HCT116 (cell line): ENCODE data around the gene PARP12. TPM values are rescaled to one million over a fixed set of nuclear protein-coding genes. Genes with fewer than 3 reads are reported as not detected.

Experiments used
- ATAC-seq: fragments of 200-7000 bp; cut with Tn5 transposase; 2 replicates; pipeline ENCODE4 v1.9.1; 2020; ENCODE audit warnings: mild to moderate bottlenecking, moderate library complexity
- BruUV-seq: library from RNA; stranded (reverse); fragments of 400-500 nt; replicated peaks from 2 replicates; lab custom pipeline; 2021; lab: Mats Ljungman, UMichigan
- CTCF ChIA-PET: fragments of 300-600 bp; sonication (Branson Sonifier 250); formaldehyde crosslinking; loops from one replicate; lab custom pipeline; 2021; ENCODE audit warnings: antibody characterized with exemption; lab: Charles Lee
- POLR2A ChIA-PET: fragments of 300-600, 350-600 bp; sonication (Branson Sonifier 250); formaldehyde crosslinking; loops from one replicate; lab custom pipeline; 2021; ENCODE audit warnings: antibody characterized with exemption; lab: Charles Lee
- RAD21 ChIA-PET, 2 experiments: fragments of 300-600 bp; sonication (Branson Sonifier 250); formaldehyde crosslinking; loops; one replicate each; lab custom pipeline; 2023; ENCODE audit warnings: low total read pairs in 2 of 2; ENCODE audit not compliant: uncharacterized antibody in 2 of 2, unreplicated experiment in 2 of 2, low non-redundant PET in 1 of 2; lab: Charles Lee
- DNase-seq: peaks from one replicate; pipeline ENCODE4 v3.0.0-alpha.2; 2010; ENCODE audit warnings: low read depth, low spot score
- H2AFZ ChIP-seq: fragments of 200-600 bp; shearing (Covaris generic), sonication (generic); 2 replicates; pipeline ENCODE4 v1.6.1; 2017; ENCODE audit warnings: low read depth, mixed run types, mixed read lengths, antibody characterized with exemption, low read length; ENCODE audit not compliant: poor library complexity, severe bottlenecking
- H3K27ac ChIP-seq: 2 replicates; pipeline ENCODE4 v1.5.1; 2012; ENCODE audit warnings: low read depth, low read length
- H3K27me3 ChIP-seq: fragments of 200-600 bp; sonication (generic); 2 replicates; pipeline ENCODE4 v1.6.1; 2016; ENCODE audit warnings: mixed run types, low read length, mixed read lengths; ENCODE audit not compliant: insufficient read depth
- H3K36me3 ChIP-seq, 2 experiments: fragments of 200-500 bp in 1 of 2; fragments of 200-600 bp in 1 of 2; sonication (Bioruptor generic) in 1 of 2; sonication (generic) in 1 of 2; 2 replicates each; pipeline versions ENCODE4 v1.5.1 to v1.6.1; 2014 to 2016; ENCODE audit warnings: low read length in 2 of 2, inconsistent platforms in 1 of 2, mixed read lengths in 1 of 2, mixed run types in 1 of 2; ENCODE audit not compliant: insufficient read depth in 2 of 2, control insufficient read depth in 1 of 2
- H3K4me1 ChIP-seq, 2 experiments: fragments of 200-600 bp in 1 of 2; sonication (generic) in 1 of 2; 2 replicates each; pipeline versions ENCODE4 v1.5.1 to v1.6.1; 2012 to 2017; ENCODE audit warnings: low read length in 2 of 2, inconsistent platforms in 1 of 2, mild to moderate bottlenecking in 1 of 2, mixed read lengths in 1 of 2, mixed run types in 1 of 2, moderate library complexity in 1 of 2; ENCODE audit not compliant: insufficient read depth in 2 of 2, control insufficient read depth in 1 of 2
- H3K4me2 ChIP-seq: fragments of 200-600 bp; sonication (generic); 2 replicates; pipeline ENCODE4 v1.6.1; 2017; ENCODE audit warnings: mixed run types, low read length, mixed read lengths
- H3K4me3 ChIP-seq, 2 experiments: fragments of 200-600 bp in 1 of 2; sonication (generic) in 1 of 2; replicated peaks in 1 of 2; 2 replicates each; pipeline ENCODE4 v1.5.1; 2011 to 2016; ENCODE audit warnings: low read length in 2 of 2, control low read depth in 1 of 2, low read depth in 1 of 2, mild to moderate bottlenecking in 1 of 2, mixed read lengths in 1 of 2, mixed run types in 1 of 2
- H3K79me2 ChIP-seq: fragments of 200-600 bp; sonication (generic); 2 replicates; pipeline ENCODE4 v1.6.1; 2017; ENCODE audit warnings: mild to moderate bottlenecking, mixed run types, low read length, moderate library complexity, mixed read lengths; ENCODE audit not compliant: insufficient read depth
- H3K9ac ChIP-seq: fragments of 200-600 bp; sonication (generic); 2 replicates; pipeline ENCODE4 v1.6.1; 2016; ENCODE audit warnings: low read length, mixed read lengths
- H3K9me2 ChIP-seq: fragments of 200-600 bp; sonication (generic), shearing (Covaris generic); 2 replicates; pipeline ENCODE4 v1.6.1; 2017; ENCODE audit warnings: mixed run types, mild to moderate bottlenecking, moderate library complexity; ENCODE audit not compliant: insufficient read depth
- H3K9me3 ChIP-seq, 2 experiments: fragments of 200-500 bp in 1 of 2; fragments of 200-600 bp in 1 of 2; sonication (Bioruptor generic) in 1 of 2; sonication (generic) in 1 of 2; 2 replicates each; pipeline ENCODE4 v1.6.1; 2014 to 2017; ENCODE audit warnings: low read length in 2 of 2, mixed read lengths in 2 of 2, inconsistent platforms in 1 of 2, low read depth in 1 of 2, mild to moderate bottlenecking in 1 of 2, mixed run types in 1 of 2, moderate library complexity in 1 of 2; ENCODE audit not compliant: control insufficient read depth in 1 of 2, insufficient read depth in 1 of 2
- H4K20me1 ChIP-seq: fragments of 200-600 bp; sonication (generic), shearing (Covaris generic); 2 replicates; pipeline ENCODE4 v1.6.1; 2017; ENCODE audit warnings: mixed run types, mild to moderate bottlenecking, moderate library complexity; ENCODE audit not compliant: insufficient read depth
- ATF3 ChIP-seq: IDR thresholded peaks from 2 replicates; pipeline ENCODE4 v1.6.1; 2012
- CEBPB ChIP-seq: IDR thresholded peaks from 2 replicates; pipeline ENCODE4 v1.6.1; 2012; ENCODE audit warnings: low read depth
- CTCF ChIP-seq, 3 experiments: fragments of 200-600 bp in 1 of 3; sonication (generic) in 1 of 3; IDR thresholded peaks in 2 of 3; conservative IDR thresholded peaks in 1 of 3; 2 replicates each; pipeline ENCODE4 v1.5.1; 2012 to 2017; ENCODE audit warnings: low read depth in 2 of 3, low read length in 2 of 3, antibody characterized with exemption in 1 of 3, borderline replicate concordance in 1 of 3, control low read depth in 1 of 3, mild to moderate bottlenecking in 1 of 3, mixed read lengths in 1 of 3, mixed run types in 1 of 3, moderate library complexity in 1 of 3; ENCODE audit not compliant: insufficient read depth in 1 of 3
- EGR1 ChIP-seq: IDR thresholded peaks from 2 replicates; pipeline ENCODE4 v1.6.1; 2012; ENCODE audit warnings: low read depth
- EZH2 ChIP-seq: fragments of 200-600 bp; sonication (generic); IDR thresholded peaks from 2 replicates; pipeline ENCODE4 v1.6.1; 2017; ENCODE audit warnings: antibody characterized with exemption, mixed run types
- JUND ChIP-seq: IDR thresholded peaks from 2 replicates; pipeline ENCODE4 v1.6.1; 2012
- MAX ChIP-seq: IDR thresholded peaks from 2 replicates; pipeline ENCODE4 v1.6.1; 2012
- POLR2AphosphoS5 ChIP-seq: IDR thresholded peaks from 2 replicates; pipeline ENCODE4 v1.6.1; 2011; ENCODE audit warnings: mild to moderate bottlenecking, low read depth, low read length, moderate library complexity
- RAD21 ChIP-seq: IDR thresholded peaks from 2 replicates; pipeline ENCODE4 v1.6.1; 2012; ENCODE audit warnings: low read depth, mild to moderate bottlenecking
- YY1 ChIP-seq: IDR thresholded peaks from 2 replicates; pipeline ENCODE4 v1.6.1; 2011; ENCODE audit warnings: low read length, low read depth, moderate library complexity, mild to moderate bottlenecking; ENCODE audit not compliant: insufficient replicate concordance; ENCODE audit errors: extremely low read depth
- ZBTB33 ChIP-seq: IDR thresholded peaks from 2 replicates; pipeline ENCODE4 v1.6.1; 2011; ENCODE audit warnings: mild to moderate bottlenecking, low read length, moderate library complexity; ENCODE audit not compliant: insufficient replicate concordance; ENCODE audit errors: extremely low read depth
- ZNF274 ChIP-seq: fragments of 200-500 bp; sonication (Bioruptor generic); IDR thresholded peaks from 2 replicates; pipeline ENCODE4 v1.6.1; 2014; ENCODE audit warnings: mild to moderate bottlenecking, low read depth, low read length, inconsistent platforms
- intact Hi-C: fragments of 100-400 bp; cut with micrococcal nuclease; formaldehyde crosslinking; loops from 2 replicates; pipeline ENCODE4 v1.10.0; 2022
- total RNA-seq: library from RNA; stranded (reverse); gene quantifications from one replicate; pipeline ENCODE4 v1.2.1, GENCODE V29; 2021; ENCODE audit not compliant: unreplicated experiment

The PARP12 gene
- total RNA-seq, 1 experiment from 2014 or later: 17.7 TPM

GRCh38 chr7:140029072-140029471 lies 33.7 kb downstream of the PARP12 start:
- Histone ChIP-seq H3K4me1 (no peaks in the 10 kb centered on the region; a peak in 1 of 4 replicates), H3K27me3 (no peaks in the 10 kb centered on the region), H2AFZ (no peak overlapping the region), H3K4me3 (no peak overlapping the region), H3K4me2 (no peak overlapping the region), H3K9ac (no peak overlapping the region), H3K9me2 (no peaks in the 10 kb centered on the region), H3K9me3 (no peaks in the 10 kb centered on the region), H3K79me2 (no peaks in the 10 kb centered on the region), H3K27ac (no peak overlapping the region), H3K36me3 (no peaks in the 10 kb centered on the region), H4K20me1 (no peaks in the 10 kb centered on the region)
- RAD21 ChIA-PET: no interaction called here
- ATAC-seq: no peak
- DNase-seq: no peak
- CTCF ChIA-PET: no interaction called here
- no TSS peak for BruUV-seq
- no peak for TF ChIP-seq EGR1
- intact Hi-C loops: no loop called here
- POLR2A ChIA-PET: no interaction called here

- RAD21 ChIA-PET: no interaction called here
- no peak overlapping the region for H3K9ac ChIP-seq
- POLR2A ChIA-PET: no interaction called here
- no peak overlapping the region for H2AFZ ChIP-seq
- no peaks in the 10 kb centered on the region for H4K20me1 ChIP-seq
- ATAC-seq: no peak
- no peak for DNase-seq
- H3K9me3 ChIP-seq: no peaks in the 10 kb centered on the region
- no peak overlapping the region for H3K27ac ChIP-seq
- no peaks in the 10 kb centered on the region for H3K36me3 ChIP-seq
- H3K4me1 ChIP-seq: no peaks in the 10 kb centered on the region; a peak in 1 of 4 replicates
- no peaks in the 10 kb centered on the region for H3K9me2 ChIP-seq
- no peaks in the 10 kb centered on the region for H3K27me3 ChIP-seq
- no TSS peak for BruUV-seq
- intact Hi-C loops: no loop called here
- H3K4me2 ChIP-seq: no peak overlapping the region
- CTCF ChIA-PET: no interaction called here
- H3K79me2 ChIP-seq: no peaks in the 10 kb centered on the region
- H3K4me3 ChIP-seq: no peak overlapping the region
- no peak for TF ChIP-seq JUND
- no peak for TF ChIP-seq ZBTB33
- TF ChIP-seq YY1: no peak
- no peak for TF ChIP-seq ATF3
- no peak for TF ChIP-seq EZH2
- TF ChIP-seq RAD21: no peak
- TF ChIP-seq MAX: no peak
- TF ChIP-seq POLR2AphosphoS5: no peak
- TF ChIP-seq ZNF274: no peak
- no peak for TF ChIP-seq CEBPB
- TF ChIP-seq CTCF (IDR thresholded peaks at IDR 0.05 in 2 of 3, conservative IDR thresholded peaks at IDR 0.05 in 1 of 3; ENCODE audit: borderline replicate concordance in 1 of 3, insufficient read depth in 1 of 3, low read depth in 2 of 3, low read length in 2 of 3): no peak
Observed at GRCh38 chr7:140028311-140028710, 34.4 kb downstream of the PARP12 start.
